Measurements from ENCODE around the gene FXYD5.

The FXYD5 gene

GRCh38 chr19:35199481-35199880 lies 44.9 kb downstream of the FXYD5 start:
- no peak for DNase-seq (ENCODE audit: extremely low read depth, insufficient read length)
- Histone ChIP-seq H3K36me3 (ENCODE audit: control insufficient read depth, insufficient read depth, low read length) (no peaks in the 10 kb centered on the region), H3K4me3 (replicated peaks; ENCODE audit: low read depth, low read length) (no peak overlapping the region), H3K27me3 (replicated peaks; ENCODE audit: control insufficient read depth, insufficient read depth, low read length) (no peaks in the 10 kb centered on the region)
- TF ChIP-seq, protein P1, sequence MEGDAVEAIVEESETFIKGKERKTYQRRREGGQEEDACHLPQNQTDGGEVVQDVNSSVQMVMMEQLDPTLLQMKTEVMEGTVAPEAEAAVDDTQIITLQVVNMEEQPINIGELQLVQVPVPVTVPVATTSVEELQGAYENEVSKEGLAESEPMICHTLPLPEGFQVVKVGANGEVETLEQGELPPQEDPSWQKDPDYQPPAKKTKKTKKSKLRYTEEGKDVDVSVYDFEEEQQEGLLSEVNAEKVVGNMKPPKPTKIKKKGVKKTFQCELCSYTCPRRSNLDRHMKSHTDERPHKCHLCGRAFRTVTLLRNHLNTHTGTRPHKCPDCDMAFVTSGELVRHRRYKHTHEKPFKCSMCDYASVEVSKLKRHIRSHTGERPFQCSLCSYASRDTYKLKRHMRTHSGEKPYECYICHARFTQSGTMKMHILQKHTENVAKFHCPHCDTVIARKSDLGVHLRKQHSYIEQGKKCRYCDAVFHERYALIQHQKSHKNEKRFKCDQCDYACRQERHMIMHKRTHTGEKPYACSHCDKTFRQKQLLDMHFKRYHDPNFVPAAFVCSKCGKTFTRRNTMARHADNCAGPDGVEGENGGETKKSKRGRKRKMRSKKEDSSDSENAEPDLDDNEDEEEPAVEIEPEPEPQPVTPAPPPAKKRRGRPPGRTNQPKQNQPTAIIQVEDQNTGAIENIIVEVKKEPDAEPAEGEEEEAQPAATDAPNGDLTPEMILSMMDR (IDR thresholded peaks at IDR 0.05; ENCODE audit: insufficient read depth, low read length, poor library complexity, severe bottlenecking): no peak

DNA sequence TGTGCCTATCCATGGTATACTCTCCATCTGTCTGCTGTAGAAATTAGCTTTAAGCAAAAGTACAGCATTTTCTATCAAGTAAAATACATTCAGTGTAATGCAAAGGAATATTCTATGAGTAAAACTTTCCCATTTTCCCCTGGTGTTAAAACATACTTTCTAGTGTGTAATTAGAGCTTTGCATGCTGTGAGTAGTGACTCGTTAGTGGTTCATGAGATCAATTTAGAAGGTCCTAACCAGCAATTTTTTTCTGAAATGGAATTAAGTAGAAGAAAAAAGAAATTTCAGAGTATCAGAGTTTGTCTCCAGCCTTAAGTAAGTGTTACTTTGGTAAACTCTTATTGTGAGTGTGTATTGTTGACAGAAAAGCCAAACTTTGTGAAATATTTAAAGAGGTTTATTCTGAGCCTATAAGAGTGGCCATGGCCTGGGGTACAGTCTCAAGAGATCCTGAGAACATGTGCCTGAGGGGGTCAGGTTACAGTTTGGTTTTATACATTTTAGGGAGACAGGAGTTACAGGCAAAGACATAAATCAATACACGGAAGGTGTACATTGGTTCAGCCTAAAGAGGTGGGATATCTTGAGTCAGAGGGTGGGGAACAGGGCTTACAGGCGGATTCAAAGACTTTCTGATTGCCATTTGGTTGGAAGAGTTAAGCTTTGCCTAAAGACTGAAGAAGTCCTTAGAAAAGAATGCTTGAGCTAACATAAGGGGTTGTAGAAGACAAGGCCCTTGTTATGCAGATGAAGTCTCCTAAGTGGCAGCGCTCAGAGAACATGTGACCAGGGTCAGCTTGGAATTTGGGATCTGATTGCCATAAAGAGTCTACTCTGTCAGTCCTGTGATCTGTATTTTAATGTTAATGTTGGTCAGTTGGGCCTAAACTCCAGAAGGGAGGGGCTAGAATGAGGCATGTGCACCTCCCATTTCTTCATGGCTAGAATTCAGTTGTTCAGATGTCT lies 48.5 kb downstream of the FXYD5 start:
- H3K36me3 ChIP-seq (ENCODE audit: control insufficient read depth, insufficient read depth, low read length): no peaks in the 10 kb centered on the region
- TF ChIP-seq, protein P1 (IDR thresholded peaks at IDR 0.05; ENCODE audit: insufficient read depth, low read length, poor library complexity, severe bottlenecking): no peak
- H3K27me3 ChIP-seq (replicated peaks; ENCODE audit: control insufficient read depth, insufficient read depth, low read length): no peaks in the 10 kb centered on the region
- DNase-seq (ENCODE audit: extremely low read depth, insufficient read length): no peak
- H3K4me3 ChIP-seq (replicated peaks; ENCODE audit: low read depth, low read length): no peak overlapping the region

DNA sequence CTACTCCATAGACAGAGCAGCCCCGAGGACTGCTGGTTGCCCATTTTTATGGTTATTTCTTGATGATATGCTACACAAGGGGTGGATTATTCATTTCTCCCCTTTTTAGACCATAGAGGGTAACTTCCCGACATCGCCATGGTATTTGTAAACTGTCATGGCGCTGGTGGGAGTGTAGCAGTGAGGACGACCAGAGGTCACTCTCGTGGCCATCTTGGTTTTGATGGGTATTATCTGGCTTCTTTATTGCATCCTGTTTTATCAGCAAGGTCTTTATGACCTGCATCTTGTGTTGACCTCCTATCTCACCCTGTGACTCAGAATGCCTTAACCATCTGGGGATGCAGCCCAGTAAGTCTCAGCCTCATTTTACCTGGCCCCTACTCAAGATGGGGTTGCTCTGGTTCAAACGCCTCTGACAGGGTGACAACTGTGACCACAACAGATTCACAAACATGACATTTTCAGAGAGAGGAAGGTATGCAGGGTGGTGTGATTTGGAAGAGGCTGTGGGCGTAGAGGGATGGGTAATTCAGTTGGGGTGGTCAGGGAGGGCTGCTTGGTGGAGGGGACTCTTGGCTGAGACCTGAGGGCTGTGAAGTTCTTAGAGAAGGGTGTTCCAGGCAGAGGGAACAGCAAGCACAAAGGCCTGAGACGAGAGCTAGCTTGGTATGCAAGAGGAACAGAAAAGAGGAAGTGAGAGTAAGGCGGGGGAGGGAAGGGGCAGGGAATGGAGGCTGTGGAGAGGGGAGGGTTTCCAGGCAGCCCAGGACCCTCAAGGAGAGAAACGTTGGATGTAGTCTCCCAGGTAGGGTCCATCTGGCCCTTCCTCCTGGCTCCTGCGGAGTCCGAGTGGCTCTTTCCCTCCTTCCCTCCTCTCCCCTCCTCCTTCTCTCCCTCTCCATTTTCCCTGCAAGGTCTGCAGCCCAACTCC lies 50.5 kb downstream of the FXYD5 start:
- Histone ChIP-seq H3K4me3 (replicated peaks; ENCODE audit: low read depth, low read length) (no peak overlapping the region), H3K36me3 (ENCODE audit: control insufficient read depth, insufficient read depth, low read length) (no peaks in the 10 kb centered on the region), H3K27me3 (replicated peaks; ENCODE audit: control insufficient read depth, insufficient read depth, low read length) (no peaks in the 10 kb centered on the region)
- TF ChIP-seq, protein P1 (IDR thresholded peaks at IDR 0.05; ENCODE audit: insufficient read depth, low read length, poor library complexity, severe bottlenecking): no peak
- peak; percentile 81 for DNase-seq (ENCODE audit: extremely low read depth, insufficient read length)

DNA sequence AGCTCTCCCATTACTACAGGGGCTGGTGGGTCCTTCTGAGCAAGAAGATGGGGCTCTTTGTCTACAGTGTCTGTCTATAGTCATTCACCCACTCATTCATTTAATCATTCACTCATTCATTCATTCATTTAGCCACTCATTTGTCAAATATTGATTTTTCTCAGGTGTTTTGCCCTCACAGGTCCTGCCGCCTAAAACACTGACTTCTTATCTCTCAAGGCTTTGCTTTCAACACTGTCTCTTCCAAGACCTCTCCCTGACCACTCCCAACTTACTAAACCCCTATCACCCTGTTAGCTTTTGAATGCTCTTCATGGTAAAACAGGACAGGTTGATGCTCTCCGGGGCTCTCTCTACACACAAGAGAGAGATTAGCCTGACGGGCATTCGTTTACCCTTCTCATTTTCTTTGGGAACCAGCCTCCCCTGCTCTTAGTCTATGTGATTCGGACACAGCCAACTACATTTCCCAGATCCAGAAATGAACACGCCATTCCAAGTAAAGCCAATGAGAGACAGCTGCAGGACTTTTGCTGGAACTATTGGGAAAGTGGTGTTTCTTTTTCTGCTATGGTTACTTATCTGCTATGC lies 51.3 kb downstream of the FXYD5 start:
- TF ChIP-seq, protein P1 (IDR thresholded peaks at IDR 0.05; ENCODE audit: insufficient read depth, low read length, poor library complexity, severe bottlenecking): no peak
- DNase-seq (ENCODE audit: extremely low read depth, insufficient read length): no peak
- H3K36me3 ChIP-seq (ENCODE audit: control insufficient read depth, insufficient read depth, low read length): no peaks in the 10 kb centered on the region
- no peak overlapping the region for H3K4me3 ChIP-seq (replicated peaks; ENCODE audit: low read depth, low read length)
- no peaks in the 10 kb centered on the region for H3K27me3 ChIP-seq (replicated peaks; ENCODE audit: control insufficient read depth, insufficient read depth, low read length)

DNA sequence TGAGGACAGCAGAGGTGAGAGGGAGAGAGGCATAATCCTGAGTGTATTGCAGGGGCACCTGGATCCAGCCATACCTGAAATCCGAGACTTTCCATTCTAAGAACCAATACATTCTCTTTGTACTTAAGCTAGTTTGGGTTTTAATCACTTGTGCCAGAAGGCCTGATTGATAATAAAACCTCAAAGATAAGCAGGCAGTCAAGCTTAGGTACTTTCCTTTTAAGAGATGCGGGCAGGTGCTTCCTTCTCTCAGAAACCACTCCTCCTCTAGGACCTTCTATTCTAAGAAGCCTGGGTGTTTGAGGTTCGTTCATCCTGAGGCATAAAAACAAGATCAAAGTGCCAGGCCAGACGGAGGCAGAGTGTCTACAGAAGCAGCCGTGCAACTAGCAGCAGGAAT lies 51.8 kb downstream of the FXYD5 start:
- Histone ChIP-seq H3K27me3 (replicated peaks; ENCODE audit: control insufficient read depth, insufficient read depth, low read length) (no peaks in the 10 kb centered on the region), H3K36me3 (ENCODE audit: control insufficient read depth, insufficient read depth, low read length) (no peaks in the 10 kb centered on the region), H3K4me3 (replicated peaks; ENCODE audit: low read depth, low read length) (no peak overlapping the region)
- TF ChIP-seq, protein P1 (IDR thresholded peaks at IDR 0.05; ENCODE audit: insufficient read depth, low read length, poor library complexity, severe bottlenecking): no peak
- peak; percentile 63 for DNase-seq (ENCODE audit: extremely low read depth, insufficient read length)
